Activated gamma-delta T cell (primary cell): Measurements from ENCODE around the gene UBE2O.

Source experiments
- DNase-seq: peaks from one replicate; lab custom pipeline; 2025; lab: John Stamatoyannopoulos, UW

Gene UBE2O

GRCh38 chr17:76414334-76415295 is 38.3 kb downstream of the UBE2O start:
- no peak for DNase-seq

- DNase-seq = no peak
These were observed 41.7 kb downstream of the UBE2O start for GRCh38 chr17:76411247-76411646.

- DNase-seq = no peak
These were observed 42.5 kb downstream of the UBE2O start for GRCh38 chr17:76410328-76410965.

- DNase-seq = no peak
These were observed 44.7 kb downstream of the UBE2O start for GRCh38 chr17:76408037-76408849.

GRCh38 chr17:76407509-76407908 is 45.4 kb downstream of the UBE2O start:
- DNase-seq = no peak

GRCh38 chr17:76405967-76406647 is 46.8 kb downstream of the UBE2O start:
- DNase-seq = no peak

GRCh38 chr17:76405607-76405966 is 47.4 kb downstream of the UBE2O start:
- no peak for DNase-seq

GRCh38 chr17:76404976-76405563 is 47.9 kb downstream of the UBE2O start:
- DNase-seq = no peak

GRCh38 chr17:76404256-76404655 is 48.7 kb downstream of the UBE2O start:
- no peak for DNase-seq

- DNase-seq = no peak
These were observed 50.2 kb downstream of the UBE2O start for GRCh38 chr17:76402711-76403110.

- no peak for DNase-seq
These were observed 53.5 kb downstream of the UBE2O start for GRCh38 chr17:76399175-76400172.

- no peak for DNase-seq
These were observed 54.3 kb downstream of the UBE2O start for GRCh38 chr17:76398523-76399174.

GRCh38 chr17:76397687-76398522 is 55.0 kb downstream of the UBE2O start:
- no peak for DNase-seq

- DNase-seq = no peak
These were observed 55.8 kb downstream of the UBE2O start for GRCh38 chr17:76397184-76397583.

- DNase-seq = no peak
These were observed 57.0 kb downstream of the UBE2O start for GRCh38 chr17:76395980-76396379.

- DNase-seq = no peak
These were observed 58.8 kb downstream of the UBE2O start for GRCh38 chr17:76394166-76394565.

- no peak for DNase-seq
These were observed 61.7 kb downstream of the UBE2O start for GRCh38 chr17:76391200-76391715.

- DNase-seq = no peak
These were observed 62.9 kb downstream of the UBE2O start for GRCh38 chr17:76390003-76390421.
